Activated CD8-positive, alpha-beta memory T cell treated with anti-CD3 and anti-CD28 coated beads, Interleukin-2, amount 10 ng/mL, durations not matched to agents 7 days and 5 days (primary cell): ENCODE data around the gene GATB. TPM values are rescaled to one million over a fixed set of nuclear protein-coding genes. Genes with fewer than 3 reads are reported as not detected.

Source experiments
- ATAC-seq: fragments of 150-1000 bp; cut with Tn5 transposase; one replicate; pipeline ENCODE4 v1.10.0; 2021; ENCODE audit warnings: moderate library complexity
- CTCF ChIA-PET: fragments of 350-600 bp; sonication (Branson Sonifier 250); formaldehyde crosslinking; loops from one replicate; lab custom pipeline; 2021; ENCODE audit warnings: antibody characterized with exemption; lab: Charles Lee
- DNase-seq: peaks from one replicate; pipeline ENCODE4 v3.0.0-alpha.2; 2020
- H3K27ac Mint-ChIP-seq: one replicate; pipeline ENCODE4 v1.8.0; 2021; ENCODE audit warnings: mild to moderate bottlenecking, mixed read lengths
- H3K27me3 Mint-ChIP-seq: one replicate; pipeline ENCODE4 v1.8.0; 2021; ENCODE audit warnings: mixed read lengths
- H3K36me3 Mint-ChIP-seq: one replicate; pipeline ENCODE4 v1.8.0; 2021; ENCODE audit warnings: mild to moderate bottlenecking, mixed read lengths
- H3K4me1 Mint-ChIP-seq: one replicate; pipeline ENCODE4 v1.8.0; 2021; ENCODE audit warnings: mixed read lengths
- H3K4me3 Mint-ChIP-seq: one replicate; pipeline ENCODE4 v1.8.0; 2021; ENCODE audit warnings: mild to moderate bottlenecking, moderate library complexity, mixed read lengths
- H3K9me3 Mint-ChIP-seq: one replicate; pipeline ENCODE4 v1.8.0; 2022; ENCODE audit warnings: low read depth, mixed read lengths
- total RNA-seq, 2 experiments: library from RNA; stranded (reverse); gene quantifications; one replicate each; pipeline ENCODE4 v1.2.3, GENCODE V29; 2021

GATB gene
- total RNA-seq, 2 experiments from 2014 or later = 14.1 to 17.9 TPM

DNA sequence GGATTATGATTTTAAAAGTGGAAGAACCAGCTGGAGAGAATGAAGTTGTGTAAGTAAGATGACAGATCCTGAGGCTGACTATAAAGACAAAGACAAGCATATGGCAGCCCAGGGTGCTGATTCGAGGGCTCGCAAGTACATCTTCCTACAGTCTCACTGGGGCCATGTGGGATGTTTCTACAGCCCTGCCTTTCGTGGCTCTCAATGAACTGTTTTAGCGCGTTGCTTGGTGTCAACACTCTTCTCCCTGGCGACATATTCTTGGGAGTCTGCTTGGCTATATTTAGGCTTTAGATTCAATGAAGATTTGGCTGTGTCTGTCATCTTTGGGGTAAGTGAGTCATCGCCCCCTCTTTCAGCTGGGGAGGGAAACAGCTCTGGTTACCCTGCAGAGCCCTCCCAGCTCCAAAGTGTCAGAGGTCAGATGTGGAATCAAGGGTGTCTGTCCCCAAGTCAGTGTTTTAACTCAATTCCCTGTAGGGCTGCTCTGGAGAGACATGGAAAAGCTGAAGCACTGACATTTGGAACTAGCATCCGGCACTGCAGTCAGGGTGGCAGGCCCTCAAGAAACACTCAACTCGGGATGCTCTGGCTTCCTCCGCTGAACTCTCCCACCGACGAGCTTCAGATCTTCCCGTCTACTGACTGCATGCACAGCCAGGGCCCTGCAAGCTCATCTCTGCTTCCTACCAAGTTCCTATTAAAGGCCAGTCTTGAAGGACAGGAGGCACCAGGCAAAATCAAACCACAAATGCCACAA is 65.7 kb downstream of the GATB start:
- no peak overlapping the region for H3K4me3 Mint-ChIP-seq
- no peaks in the 10 kb centered on the region for H3K9me3 Mint-ChIP-seq
- peaks cover 7% of the 10 kb centered on the region for H3K36me3 Mint-ChIP-seq
- H3K27ac Mint-ChIP-seq = no peak overlapping the region
- ATAC-seq (no peak), DNase-seq (no peak)
- CTCF ChIA-PET = no interaction called here
- no peaks in the 10 kb centered on the region for H3K27me3 Mint-ChIP-seq
- H3K4me1 Mint-ChIP-seq = no peaks in the 10 kb centered on the region

DNA sequence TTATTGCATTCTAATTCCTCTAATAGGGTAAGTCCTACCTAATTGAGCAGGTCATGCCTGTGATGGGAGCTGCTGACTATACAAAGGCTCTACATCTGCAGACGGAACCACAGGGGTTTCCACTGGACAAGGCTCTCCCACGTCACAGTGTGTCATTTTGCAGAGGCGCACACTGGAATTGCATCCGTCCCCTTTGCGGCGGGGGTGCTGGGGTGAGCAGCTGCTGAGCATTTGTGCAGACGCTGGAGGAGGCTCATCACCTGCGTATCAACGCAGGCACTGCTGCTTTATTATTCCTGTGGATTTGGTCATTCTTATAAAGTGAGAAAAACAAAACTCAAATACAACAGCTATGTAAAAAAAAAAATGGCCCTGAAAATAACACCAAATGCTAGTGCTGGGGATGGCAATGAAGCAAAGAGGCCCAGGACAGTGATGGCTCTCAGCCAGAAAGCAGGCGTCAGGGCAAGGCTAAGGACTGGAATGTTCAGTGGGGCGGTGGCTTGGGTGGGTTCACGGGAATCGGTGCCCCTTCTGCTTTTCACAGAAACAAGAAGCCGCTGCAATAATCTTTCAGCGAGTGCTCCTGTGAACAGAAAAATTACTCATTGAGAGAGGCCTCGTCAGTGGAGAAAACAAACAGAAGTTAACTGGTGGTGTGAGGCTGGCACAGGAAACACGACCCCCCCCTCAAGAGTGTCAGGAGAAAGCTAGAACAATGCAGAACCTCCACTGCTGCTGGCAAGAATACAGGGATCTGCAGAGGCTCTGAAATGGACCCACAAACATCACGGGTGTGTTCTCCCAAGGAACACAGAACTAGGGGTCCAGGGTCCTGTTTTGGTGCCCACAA is 67.8 kb downstream of the GATB start:
- no peak for ATAC-seq
- no peaks in the 10 kb centered on the region for H3K27me3 Mint-ChIP-seq
- no peak overlapping the region for H3K27ac Mint-ChIP-seq
- CTCF ChIA-PET = no interaction called here
- no peaks in the 10 kb centered on the region for H3K9me3 Mint-ChIP-seq
- peaks cover 4% of the 10 kb centered on the region for H3K36me3 Mint-ChIP-seq
- DNase-seq = no peak
- H3K4me3 Mint-ChIP-seq = no peak overlapping the region
- H3K4me1 Mint-ChIP-seq = no peaks in the 10 kb centered on the region

DNA sequence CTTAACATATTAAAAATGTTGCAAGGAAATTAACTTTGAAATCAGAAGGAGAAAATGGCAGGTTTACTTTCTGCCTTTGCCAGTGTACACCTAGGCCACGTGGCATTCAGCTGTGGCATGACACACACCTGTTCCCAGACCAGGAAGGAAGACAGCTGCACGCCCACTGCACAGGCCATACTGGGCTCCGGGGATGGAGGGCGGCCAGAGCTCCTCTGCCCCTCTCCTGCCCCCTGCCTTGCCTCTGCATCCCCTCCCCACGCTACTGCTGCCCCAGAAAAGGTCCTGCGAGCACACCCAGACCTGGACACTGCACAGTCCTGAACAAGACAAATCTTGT is 68.4 kb downstream of the GATB start:
- DNase-seq = no peak
- CTCF ChIA-PET = no interaction called here
- no peak overlapping the region for H3K4me3 Mint-ChIP-seq
- H3K4me1 Mint-ChIP-seq = no peaks in the 10 kb centered on the region
- H3K9me3 Mint-ChIP-seq = no peaks in the 10 kb centered on the region
- H3K27ac Mint-ChIP-seq = no peak overlapping the region
- H3K27me3 Mint-ChIP-seq = no peaks in the 10 kb centered on the region
- ATAC-seq = no peak
- peaks cover 2% of the 10 kb centered on the region for H3K36me3 Mint-ChIP-seq

DNA sequence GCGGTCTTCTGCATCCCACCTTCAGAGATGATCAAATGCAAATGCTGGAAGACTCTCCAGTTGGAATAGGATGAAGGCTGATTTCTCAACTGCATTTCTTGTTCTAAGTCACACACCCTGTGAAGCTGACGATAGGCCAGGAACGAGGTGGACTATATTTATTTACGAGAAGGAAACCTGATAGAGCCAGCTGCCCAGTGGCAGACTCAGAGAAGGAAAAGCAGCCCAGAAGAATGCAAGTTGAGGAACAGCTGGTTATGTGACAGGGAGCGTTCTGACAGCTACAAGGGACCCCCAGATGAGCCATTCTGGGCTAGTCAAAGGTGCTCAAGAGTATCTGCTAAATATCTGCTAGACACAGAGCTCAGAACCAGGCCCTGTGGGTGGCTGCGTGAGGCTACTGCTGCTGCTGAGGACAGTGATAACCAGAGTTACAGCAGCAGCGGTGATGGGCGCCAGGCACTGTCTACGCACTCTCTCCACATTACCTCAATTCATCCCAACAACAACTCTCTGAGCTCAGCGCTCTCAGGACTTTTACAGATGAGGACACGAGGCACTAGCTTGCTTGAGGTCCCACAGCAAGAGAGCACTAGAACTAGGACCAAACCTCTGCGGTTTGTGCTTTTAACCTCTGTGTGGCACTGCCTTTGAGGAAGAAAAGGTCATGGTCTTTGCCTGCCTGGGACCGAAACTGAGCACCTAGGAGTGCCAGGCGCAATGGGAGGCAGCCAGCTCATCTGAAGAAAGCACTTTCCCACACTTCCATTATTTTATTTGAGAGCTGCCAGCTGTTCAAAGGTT is 69.0 kb downstream of the GATB start:
- DNase-seq = no peak
- CTCF ChIA-PET = no interaction called here
- Mint-ChIP-seq H3K36me3 (no peaks in the 10 kb centered on the region), H3K27me3 (no peaks in the 10 kb centered on the region), H3K9me3 (no peaks in the 10 kb centered on the region), H3K27ac (no peak overlapping the region), H3K4me1 (no peaks in the 10 kb centered on the region), H3K4me3 (no peak overlapping the region)
- no peak for ATAC-seq

DNA sequence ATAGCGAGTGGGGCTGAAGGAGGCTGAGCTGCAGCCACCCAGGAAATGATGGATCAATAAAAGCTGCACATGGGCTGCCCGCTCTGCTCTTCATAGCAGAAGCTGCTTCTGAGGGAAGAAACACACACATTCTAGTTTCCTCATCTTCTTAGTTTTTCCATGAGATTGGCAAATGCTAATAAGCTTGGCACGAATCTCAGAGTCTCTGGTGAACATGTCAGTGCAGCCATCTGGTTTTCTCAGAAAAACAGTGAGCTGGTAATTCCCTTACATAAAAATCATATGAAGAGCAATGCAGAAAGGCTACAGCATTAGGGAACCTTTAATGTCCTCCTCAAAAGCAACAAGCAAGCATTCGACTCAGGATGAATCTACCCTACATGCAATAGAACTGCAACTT is 69.9 kb downstream of the GATB start:
- no peak for ATAC-seq
- Mint-ChIP-seq H3K27me3 (no peaks in the 10 kb centered on the region), H3K4me3 (no peak overlapping the region), H3K36me3 (no peaks in the 10 kb centered on the region), H3K4me1 (no peaks in the 10 kb centered on the region), H3K9me3 (no peaks in the 10 kb centered on the region), H3K27ac (no peak overlapping the region)
- CTCF ChIA-PET = no interaction called here
- no peak for DNase-seq

DNA sequence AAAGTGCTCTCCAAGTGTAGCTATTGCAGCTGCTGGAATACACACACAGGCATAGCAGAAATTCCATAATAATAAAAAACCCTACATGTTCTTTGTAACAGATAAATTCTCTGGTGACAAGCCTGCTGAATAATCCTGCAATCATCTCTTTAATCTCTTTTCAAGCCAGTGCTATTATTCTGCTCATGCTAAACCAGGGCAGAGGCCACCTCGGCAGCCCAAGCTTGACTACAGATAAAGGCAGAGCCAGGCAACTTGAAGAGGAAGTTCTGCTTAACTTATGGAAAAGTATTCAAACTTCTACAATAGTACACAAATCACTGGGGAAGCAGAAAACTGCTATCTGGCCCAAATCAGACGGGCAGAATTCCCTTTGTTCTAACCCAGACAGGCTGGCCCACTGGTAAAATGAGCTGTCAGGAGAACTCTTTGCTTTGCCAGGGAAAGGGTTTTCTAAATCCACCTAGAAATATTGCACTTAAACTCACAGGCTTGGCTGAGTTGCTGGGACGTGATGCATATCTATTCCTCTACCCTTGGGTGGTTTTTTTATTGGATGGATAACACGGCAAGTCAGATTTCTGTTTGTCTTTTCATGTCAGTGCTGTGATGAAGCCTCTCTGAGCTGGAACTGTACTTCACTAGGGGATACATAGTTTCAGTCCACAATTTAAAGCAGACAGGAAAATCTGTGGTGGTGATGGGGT is 70.5 kb downstream of the GATB start:
- CTCF ChIA-PET = no interaction called here
- Mint-ChIP-seq H3K4me1 (no peaks in the 10 kb centered on the region), H3K27me3 (no peaks in the 10 kb centered on the region), H3K36me3 (no peaks in the 10 kb centered on the region), H3K27ac (no peak overlapping the region), H3K4me3 (no peak overlapping the region), H3K9me3 (no peaks in the 10 kb centered on the region)
- DNase-seq = no peak
- no peak for ATAC-seq

DNA sequence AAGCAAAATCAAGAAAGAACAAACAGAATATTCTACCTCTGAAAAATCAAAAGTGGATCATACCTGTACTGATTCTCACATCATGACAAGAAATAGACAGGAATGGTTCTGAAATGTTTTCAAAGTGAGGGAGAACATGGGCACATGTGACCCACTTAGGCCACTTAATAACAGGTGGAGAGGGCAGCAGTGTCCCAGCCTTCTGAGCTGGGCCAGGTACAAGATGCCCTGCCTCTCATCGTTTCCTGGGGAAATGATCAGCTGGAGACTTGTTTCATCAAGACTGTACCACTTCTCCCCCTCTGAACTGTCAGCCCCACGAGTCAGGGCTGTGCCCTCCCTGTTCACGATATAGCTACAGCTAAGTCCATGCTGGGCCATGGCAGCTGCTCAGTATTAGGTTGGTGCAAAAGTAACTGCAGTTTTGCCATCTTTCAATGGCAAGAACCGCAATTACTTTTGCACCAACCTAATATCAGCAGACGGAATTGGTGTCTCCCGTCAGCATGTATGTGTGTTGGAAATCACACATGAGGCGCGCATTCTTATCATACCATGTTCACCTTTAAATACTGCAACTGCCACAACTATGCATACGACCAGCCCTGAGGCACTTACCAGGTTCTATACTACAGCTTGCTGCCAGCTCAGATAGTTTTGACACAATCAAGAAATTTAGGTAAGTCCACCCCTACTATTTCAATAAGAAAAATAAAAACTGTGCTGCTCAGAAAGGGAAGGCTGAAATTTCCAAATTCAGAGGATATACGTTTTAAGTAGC is 71.4 kb downstream of the GATB start:
- H3K27me3 Mint-ChIP-seq = no peaks in the 10 kb centered on the region
- CTCF ChIA-PET = no interaction called here
- no peak overlapping the region for H3K4me3 Mint-ChIP-seq

DNA sequence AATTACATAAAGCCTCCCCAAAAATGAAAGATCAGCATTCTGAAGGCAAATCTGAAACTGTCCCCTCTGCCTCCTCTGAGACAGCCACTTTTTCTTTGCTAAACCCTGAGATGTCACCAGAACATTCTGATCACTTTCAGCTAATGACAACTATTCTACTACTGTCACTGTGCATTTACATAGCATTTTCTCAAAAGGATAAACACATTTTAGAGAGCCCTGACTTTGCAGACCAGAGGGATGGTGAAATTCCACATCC is 72.1 kb downstream of the GATB start:
- CTCF ChIA-PET = no interaction called here
- H3K27me3 Mint-ChIP-seq = no peaks in the 10 kb centered on the region
- DNase-seq (no peak), ATAC-seq (no peak)
- H3K9me3 Mint-ChIP-seq = no peaks in the 10 kb centered on the region
- H3K27ac Mint-ChIP-seq = no peak overlapping the region
- H3K36me3 Mint-ChIP-seq = no peaks in the 10 kb centered on the region
- no peak overlapping the region for H3K4me3 Mint-ChIP-seq
- no peaks in the 10 kb centered on the region for H3K4me1 Mint-ChIP-seq

More for the DNA sequence above, 71.4 kb downstream of the GATB start:
- ATAC-seq = no peak
- Mint-ChIP-seq H3K27ac (no peak overlapping the region), H3K36me3 (no peaks in the 10 kb centered on the region), H3K4me1 (no peaks in the 10 kb centered on the region), H3K9me3 (no peaks in the 10 kb centered on the region)
- DNase-seq = no peak

DNA sequence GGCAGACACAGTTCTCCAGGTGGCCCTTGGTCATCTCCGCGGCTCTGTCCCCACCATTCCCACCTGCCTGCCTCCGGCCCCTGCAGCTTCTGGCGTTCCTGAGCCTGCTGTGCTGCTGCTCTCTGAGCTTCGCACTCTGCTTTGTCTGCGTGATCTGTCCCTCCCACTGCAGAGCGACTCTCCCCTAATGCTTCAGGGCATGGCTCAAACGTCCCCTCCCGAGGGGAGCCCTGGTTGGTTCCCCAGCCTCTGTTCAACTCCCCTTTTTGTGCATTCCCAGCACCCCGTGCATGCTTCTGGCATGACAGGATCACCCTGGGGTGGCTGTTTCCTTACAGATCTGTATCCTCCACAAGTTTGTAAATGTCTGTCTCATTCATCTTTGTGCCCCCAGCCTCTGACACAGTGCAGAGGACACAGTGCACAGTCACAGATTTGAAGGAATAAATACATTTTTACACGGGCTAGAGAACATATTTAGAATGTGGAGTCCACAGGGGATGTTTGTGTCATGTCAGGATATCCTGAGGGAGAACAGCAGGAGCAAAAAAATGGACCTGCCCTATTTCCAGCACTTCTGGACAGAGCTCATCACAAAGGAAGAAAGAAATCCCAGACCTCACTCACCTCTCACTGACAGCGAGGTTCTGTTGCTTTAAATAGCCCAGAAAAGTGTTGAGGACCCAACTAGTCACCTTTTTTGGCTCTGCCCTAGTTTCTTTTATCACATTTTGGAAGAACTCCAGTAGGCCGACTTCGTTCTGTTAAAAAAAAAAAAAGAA is 72.6 kb downstream of the GATB start:
- no peak overlapping the region for H3K27ac Mint-ChIP-seq
- CTCF ChIA-PET = no interaction called here
- H3K4me1 Mint-ChIP-seq = no peaks in the 10 kb centered on the region
- ATAC-seq = no peak
- no peaks in the 10 kb centered on the region for H3K9me3 Mint-ChIP-seq
- no peaks in the 10 kb centered on the region for H3K36me3 Mint-ChIP-seq
- no peak for DNase-seq
- H3K27me3 Mint-ChIP-seq = no peaks in the 10 kb centered on the region
- no peak overlapping the region for H3K4me3 Mint-ChIP-seq

DNA sequence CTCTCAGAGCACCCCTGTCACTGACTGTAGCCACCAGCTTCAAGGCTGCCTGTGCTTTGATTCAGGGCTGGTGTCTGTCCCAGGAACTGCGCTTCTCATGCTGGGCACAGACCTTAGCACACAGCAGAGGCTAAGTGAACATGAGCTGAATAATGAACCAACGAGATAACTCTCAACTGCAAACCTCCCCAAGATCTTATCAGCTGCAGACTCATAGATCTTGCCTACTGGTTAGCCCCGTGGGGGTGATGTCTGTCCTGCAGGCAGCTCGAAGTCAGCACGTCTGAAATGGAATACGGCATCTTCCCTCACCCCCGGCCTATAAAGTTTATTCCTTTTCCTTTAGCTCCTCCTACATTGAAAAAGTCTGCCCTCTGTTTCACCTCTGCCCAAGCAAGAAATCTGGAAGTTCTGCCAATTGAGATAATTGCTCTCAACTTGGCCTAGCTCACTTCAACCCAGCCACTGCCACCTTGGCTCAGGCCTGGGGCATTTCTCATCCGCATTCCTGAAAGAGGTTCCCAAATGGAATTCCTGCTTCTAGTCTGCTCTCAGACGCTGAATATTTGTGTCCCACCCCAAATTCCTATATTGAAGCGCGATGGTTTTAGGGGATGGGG is 73.7 kb downstream of the GATB start:
- Mint-ChIP-seq H3K9me3 (no peaks in the 10 kb centered on the region), H3K27ac (no peak overlapping the region), H3K27me3 (no peaks in the 10 kb centered on the region), H3K4me1 (no peaks in the 10 kb centered on the region), H3K4me3 (no peak overlapping the region), H3K36me3 (no peaks in the 10 kb centered on the region)
- no peak for ATAC-seq
- DNase-seq = no peak
- CTCF ChIA-PET = no interaction called here

DNA sequence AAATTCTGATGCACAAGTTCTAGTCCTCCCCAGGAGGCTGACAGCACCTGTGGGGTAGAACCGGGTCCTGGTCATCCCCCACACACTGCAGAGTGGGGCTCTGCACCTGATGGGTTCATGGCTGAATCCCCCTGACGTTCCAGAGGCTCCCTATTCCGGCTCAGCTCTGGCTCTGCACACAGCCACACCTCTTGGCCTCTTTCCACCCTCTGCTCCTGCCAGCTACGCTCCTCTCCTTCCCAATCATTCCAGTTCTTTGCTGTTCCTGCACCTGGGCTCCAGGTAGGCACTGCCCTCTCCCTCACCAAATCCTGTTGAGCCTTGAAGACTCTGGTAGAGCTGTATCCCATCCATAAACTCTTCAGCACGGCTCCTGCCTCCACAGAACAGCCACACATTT is 75.5 kb downstream of the GATB start:
- Mint-ChIP-seq H3K4me1 (no peaks in the 10 kb centered on the region), H3K36me3 (no peaks in the 10 kb centered on the region), H3K27me3 (no peaks in the 10 kb centered on the region), H3K9me3 (no peaks in the 10 kb centered on the region), H3K27ac (no peak overlapping the region), H3K4me3 (no peak overlapping the region)
- DNase-seq (no peak), ATAC-seq (no peak)
- CTCF ChIA-PET = no interaction called here

DNA sequence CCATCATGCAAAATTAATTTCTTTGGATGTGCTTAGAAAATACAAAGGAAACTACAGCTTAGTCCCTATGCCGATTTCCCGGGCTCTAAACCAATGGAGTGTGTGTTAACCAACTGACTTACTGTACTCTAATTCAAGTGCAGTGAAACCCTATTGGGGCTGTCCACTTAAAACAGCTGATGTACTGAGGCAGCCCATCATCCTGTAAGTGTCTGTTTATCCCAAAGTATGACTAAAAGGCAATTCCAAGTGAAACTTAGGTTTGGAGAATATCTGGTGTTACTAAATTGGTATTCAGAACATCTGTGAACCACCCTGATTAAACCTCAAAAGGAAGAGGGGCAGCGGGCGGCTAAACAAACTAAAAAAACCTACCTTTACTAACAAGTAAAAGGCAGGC is 79.7 kb downstream of the GATB start:
- DNase-seq = no peak
- Mint-ChIP-seq H3K27me3 (no peaks in the 10 kb centered on the region), H3K4me1 (no peaks in the 10 kb centered on the region), H3K9me3 (no peaks in the 10 kb centered on the region), H3K27ac (no peak overlapping the region), H3K4me3 (no peak overlapping the region), H3K36me3 (no peaks in the 10 kb centered on the region)
- CTCF ChIA-PET = no interaction called here
- no peak for ATAC-seq
